ENCODE results near the gene KIF1B.
A peak's percentile ranks its signal among the peaks of the same experiment; 100 is the strongest.
"Not testable (repeated sequence)": the region's sequence is repeated elsewhere in the genome, so short reads cannot be mapped to it uniquely, and the experiment has no call there.

The KIF1B gene

GRCh38 chr1:10196976-10197375 is 13.4 kb upstream of the KIF1B start:
- DNase-seq: no peak

GRCh38 chr1:10200620-10201019 is 9.8 kb upstream of the KIF1B start:
- no peak for DNase-seq

- no peak for DNase-seq
Measured at GRCh38 chr1:10204003-10204642, 6.2 kb upstream of the KIF1B start.

- not testable (repeated sequence) for DNase-seq
Measured at GRCh38 chr1:10205206-10205605, 5.2 kb upstream of the KIF1B start.

- DNase-seq: no peak
Measured at GRCh38 chr1:10207810-10208209, 2.6 kb upstream of the KIF1B start.

- peak; percentile 53 for DNase-seq
Measured at GRCh38 chr1:10208537-10208936, 1.8 kb upstream of the KIF1B start.

- DNase-seq: no peak
Measured at GRCh38 chr1:10209590-10209904, 823 bp upstream of the KIF1B start.

GRCh38 chr1:10210841-10211804 is 753 bp downstream of the KIF1B start:
- peak; percentile 26 for DNase-seq

GRCh38 chr1:10211805-10212410 is 1.5 kb downstream of the KIF1B start:
- no peak for DNase-seq

GRCh38 chr1:10212476-10212875 is 2.1 kb downstream of the KIF1B start:
- no peak for DNase-seq

GRCh38 chr1:10213186-10213705 is 2.9 kb downstream of the KIF1B start:
- no peak for DNase-seq

- no peak for DNase-seq
Measured at GRCh38 chr1:10216090-10216749, 5.8 kb downstream of the KIF1B start.

- no peak for DNase-seq
Measured at GRCh38 chr1:10217748-10218441, 7.5 kb downstream of the KIF1B start.

- DNase-seq: no peak
Measured at GRCh38 chr1:10220200-10220599, 9.8 kb downstream of the KIF1B start.

GRCh38 chr1:10220657-10221056 is 10.3 kb downstream of the KIF1B start:
- not testable (repeated sequence) for DNase-seq

- no peak for DNase-seq
Measured at GRCh38 chr1:10225573-10225972, 15.2 kb downstream of the KIF1B start.

GRCh38 chr1:10228528-10228927 is 18.2 kb downstream of the KIF1B start:
- DNase-seq: no peak

- DNase-seq: no peak
Measured at GRCh38 chr1:10229903-10230302, 19.5 kb downstream of the KIF1B start.

- DNase-seq: no peak
Measured at GRCh38 chr1:10232163-10232562, 21.8 kb downstream of the KIF1B start.

GRCh38 chr1:10236405-10237156 is 26.2 kb downstream of the KIF1B start:
- DNase-seq: no peak

GRCh38 chr1:10237157-10237539 is 26.8 kb downstream of the KIF1B start:
- no peak for DNase-seq

GRCh38 chr1:10242135-10242534 is 31.8 kb downstream of the KIF1B start:
- no peak for DNase-seq

All from CD4-positive, alpha-beta T cell treated with Interleukin-15 for 1 hour (primary cell).